ENCODE data around the gene DMXL1.

- no peak for TF ChIP-seq CTCF (IDR thresholded peaks at IDR 0.05)
- TF ChIP-seq POLR2A (IDR thresholded peaks at IDR 0.05) = no peak
These were observed 209.5 kb downstream of the DMXL1 start for GRCh38 chr5:119280380-119280779.
